Bone marrow (tissue), 2 donors: ENCODE results near the gene DAO.
A peak's percentile ranks its signal among the peaks of the same experiment; 100 is the strongest.

ENCODE experiments used
- DNase-seq, 2 donors: peaks; one replicate each; lab custom pipeline; 2025; lab: John Stamatoyannopoulos, UW

Gene DAO

GRCh38 chr12:108918960-108919642 lies 39.2 kb downstream of the DAO start:
- DNase-seq = no peak

DNA sequence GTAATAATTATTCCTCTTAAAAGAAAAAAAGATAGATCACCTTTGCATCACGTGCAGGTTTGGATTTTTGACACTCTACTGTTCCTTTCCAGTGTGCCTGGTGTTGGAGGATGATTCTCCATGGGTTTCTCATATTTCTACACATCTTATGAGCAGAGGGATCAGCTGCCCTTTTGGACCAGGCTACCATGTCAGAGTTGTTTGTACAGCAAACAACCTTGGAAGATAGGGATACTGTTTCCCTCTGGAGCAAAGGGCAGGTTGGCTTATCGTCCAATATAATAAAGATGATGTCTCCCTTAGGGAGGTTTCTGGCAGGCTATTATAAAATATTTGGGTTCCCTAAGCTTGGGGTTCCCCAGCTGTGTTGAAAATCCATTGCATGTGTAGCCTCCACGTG lies 42.1 kb downstream of the DAO start:
- no peak for DNase-seq

DNA sequence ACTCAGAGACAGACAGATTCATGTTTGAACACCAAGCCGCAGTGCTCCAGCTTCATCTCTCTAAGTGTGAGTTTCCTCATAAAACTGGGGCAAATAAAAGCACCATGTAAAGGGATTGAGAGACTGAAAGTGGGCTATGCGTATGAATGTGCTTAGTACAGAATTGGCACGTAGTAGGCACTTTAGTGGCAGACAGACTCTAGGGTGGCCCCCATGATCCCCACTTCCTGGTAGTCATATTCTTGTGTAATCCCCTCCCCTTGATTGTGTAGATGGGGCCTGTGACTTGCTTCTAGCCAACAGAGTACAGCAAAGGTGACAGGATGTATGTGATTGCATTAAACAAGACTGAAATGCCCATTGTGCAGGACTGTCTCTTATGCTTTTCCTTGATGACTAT lies 43.0 kb downstream of the DAO start:
- DNase-seq = no peak

GRCh38 chr12:108928695-108929094 lies 48.8 kb downstream of the DAO start:
- DNase-seq = no peak

- DNase-seq = peak in 1 of 2 donors; percentile 47
These were observed 50.3 kb downstream of the DAO start for GRCh38 chr12:108930155-108930554.

- no peak for DNase-seq
These were observed 50.9 kb downstream of the DAO start for GRCh38 chr12:108930756-108931155.

DNA sequence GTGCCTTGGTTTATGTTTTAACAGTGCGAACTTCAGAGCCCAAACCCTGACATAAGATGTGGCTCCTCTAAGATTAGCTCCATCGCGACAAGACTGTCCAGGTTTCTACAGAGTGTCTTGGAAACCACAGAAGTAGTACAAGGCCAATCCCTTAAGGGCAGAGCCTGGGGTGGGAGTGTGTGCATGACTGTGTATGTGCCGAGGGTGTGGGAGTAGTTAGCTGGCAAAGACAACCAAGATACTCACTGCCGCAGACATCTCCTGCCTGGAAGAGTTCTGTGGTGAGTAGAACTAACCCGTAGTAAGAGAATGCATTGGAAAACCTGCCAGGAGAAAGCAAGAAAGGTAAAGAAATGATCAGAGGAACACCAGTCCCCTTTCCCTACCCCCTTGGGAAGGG lies 54.1 kb downstream of the DAO start:
- no peak for DNase-seq

- no peak for DNase-seq
These were observed 55.4 kb downstream of the DAO start for GRCh38 chr12:108935159-108935763.

GRCh38 chr12:108938247-108938924 lies 58.5 kb downstream of the DAO start:
- no peak for DNase-seq

GRCh38 chr12:108939594-108939993 lies 59.7 kb downstream of the DAO start:
- no peak for DNase-seq

- no peak for DNase-seq
These were observed 60.2 kb downstream of the DAO start for GRCh38 chr12:108940138-108940537.

GRCh38 chr12:108947097-108947496 lies 67.2 kb downstream of the DAO start:
- DNase-seq = no peak

GRCh38 chr12:108948367-108948766 lies 68.5 kb downstream of the DAO start:
- DNase-seq = peak in 1 of 2 donors; percentile 61

- DNase-seq = no peak
These were observed 70.1 kb downstream of the DAO start for GRCh38 chr12:108949976-108950375.
